Gastroesophageal sphincter (tissue), 4 donors: ENCODE data around the gene ODF2. TPM values are rescaled to one million over a fixed set of nuclear protein-coding genes. Genes with fewer than 3 reads are reported as not detected.

ENCODE experiments used
- ATAC-seq: fragments of 150-250 bp; one replicate; pipeline ENCODE4 v1.9.1; 2016; ENCODE audit warnings: mild to moderate bottlenecking, moderate library complexity
- H3K27ac ChIP-seq, 4 donors: fragments of 200-600 bp; sonication (generic) in 3 of 4; 1 replicate in 3 of 4; 2 replicates in 1 of 4; pipeline ENCODE4 v1.5.1; 2016 to 2019
- H3K27me3 ChIP-seq: fragments of 200-600 bp; sonication (generic); one replicate; pipeline ENCODE4 v1.5.1; 2019
- H3K36me3 ChIP-seq, 2 donors: fragments of 200-600 bp; sonication (generic); one replicate each; pipeline ENCODE4 v1.5.1; 2019; ENCODE audit warnings: control low read depth in 1 of 2
- H3K4me1 ChIP-seq, 3 donors: fragments of 200-600 bp; sonication (generic); 1 replicate in 2 of 3; 2 replicates in 1 of 3; pipeline ENCODE4 v1.5.1; 2016 to 2019; ENCODE audit warnings: control low read depth in 2 of 3
- H3K4me3 ChIP-seq, 2 donors: fragments of 200-600 bp; sonication (generic); one replicate each; pipeline ENCODE4 v1.5.1; 2019; ENCODE audit warnings: mild to moderate bottlenecking in 1 of 2, moderate library complexity in 1 of 2
- H3K9me3 ChIP-seq, 3 donors: fragments of 200-600 bp; sonication (generic); one replicate each; pipeline ENCODE4 v1.5.1; 2017 to 2019; ENCODE audit warnings: control low read depth in 2 of 3
- EP300 ChIP-seq: sonication (generic); formaldehyde crosslinking; IDR thresholded peaks from one replicate; pipeline ENCODE4 v1.6.1; 2017; ENCODE audit warnings: antibody characterized with exemption, mild to moderate bottlenecking
- POLR2A ChIP-seq, 2 donors: fragments of 450-650 bp; IDR thresholded peaks; one replicate each; pipeline ENCODE4 v1.6.1; 2017; ENCODE audit warnings: antibody characterized with exemption in 2 of 2, mild to moderate bottlenecking in 2 of 2, moderate library complexity in 1 of 2
- POLR2AphosphoS5 ChIP-seq: sonication (generic); formaldehyde crosslinking; IDR thresholded peaks from one replicate; pipeline ENCODE4 v1.6.1; 2017; ENCODE audit warnings: antibody characterized with exemption
- WGBS, 2 donors: methylation state at CpG; one replicate each; pipeline ENCODE4 v1.1.5; 2018; ENCODE audit warnings: low coverage in 1 of 2; 5-methylcytosine and 5-hydroxymethylcytosine counted together
- total RNA-seq, 4 donors: library from RNA; depleted of rRNA; stranded (reverse); fragments of >200 nt; gene quantifications; one replicate each; pipeline ENCODE4 v1.1.0, GENCODE V29; 2016
- TF ChIP-seq, protein P1 (sequence below), 4 experiments: fragments of 200-600 bp in 2 of 4; fragments of 450-650 bp in 2 of 4; sonication (generic) in 1 of 4; IDR thresholded peaks; one replicate each; pipeline ENCODE4 v1.5.1; 2017 to 2019; ENCODE audit warnings: antibody characterized with exemption in 4 of 4, mild to moderate bottlenecking in 2 of 4, moderate library complexity in 2 of 4

Gene ODF2
- total RNA-seq, 4 donors from 2014 or later = 19.7 to 30.1 (median 26.9) TPM

DNA sequence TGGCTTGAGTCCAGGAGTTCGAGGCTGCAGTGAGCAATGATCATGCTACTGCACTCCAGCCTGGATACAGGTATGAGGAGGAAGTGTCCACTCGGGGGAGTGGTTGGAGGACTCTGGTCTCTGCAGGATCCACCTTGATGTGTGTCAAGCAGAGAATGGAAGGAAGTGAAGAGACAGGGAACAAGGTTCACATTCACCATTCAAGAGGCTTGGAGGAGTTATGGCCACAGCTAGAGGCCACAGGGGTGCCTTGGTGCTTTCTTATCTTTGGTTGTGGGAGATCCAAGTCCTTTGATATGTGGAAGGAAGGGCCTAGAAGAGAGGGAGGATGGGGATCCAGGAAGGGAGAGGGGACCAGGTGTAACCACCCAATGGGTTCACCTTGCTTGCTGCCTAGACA lies 40.5 kb upstream of the ODF2 start:
- TF ChIP-seq POLR2A (IDR thresholded peaks at IDR 0.05) = no peak
- Histone ChIP-seq H3K4me1 (peaks cover 0 to 19% (median 10%) of the 10 kb centered on the region in 3 donors), H3K27me3 (peaks cover 58% of the 10 kb centered on the region), H3K4me3 (no peak overlapping the region), H3K9me3 (no peaks in the 10 kb centered on the region), H3K27ac (no peak overlapping the region), H3K36me3 (no peaks in the 10 kb centered on the region)
- 76 to 90% methylated on average over 2 of the region's 2 CpGs for WGBS, 2 donors
- no peak for ATAC-seq

DNA sequence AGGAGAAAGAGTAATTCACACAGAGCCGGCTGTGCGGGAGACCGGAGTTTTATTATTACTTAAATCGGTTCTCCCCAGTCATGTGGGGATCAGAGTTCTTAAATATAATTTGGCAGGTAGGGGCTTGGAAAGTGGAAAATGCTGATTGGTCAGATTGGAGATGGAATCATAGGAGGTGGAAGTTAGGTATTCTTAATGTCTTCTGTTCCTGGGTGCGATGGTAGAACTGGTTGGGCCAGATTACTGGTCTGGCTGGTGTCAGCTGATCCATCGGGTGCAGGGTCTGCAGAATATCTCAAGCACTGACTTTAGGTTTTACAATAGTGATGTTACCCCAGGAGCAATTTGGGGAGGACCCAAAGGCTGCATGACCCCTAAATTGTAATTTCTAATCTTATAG lies 39.8 kb upstream of the ODF2 start:
- H3K4me1 ChIP-seq = peaks cover 0 to 23% (median 10%) of the 10 kb centered on the region in 3 donors
- TF ChIP-seq POLR2A (IDR thresholded peaks at IDR 0.05) (no peak), EP300 (no peak), POLR2AphosphoS5 (no peak)
- TF ChIP-seq, protein P1, sequence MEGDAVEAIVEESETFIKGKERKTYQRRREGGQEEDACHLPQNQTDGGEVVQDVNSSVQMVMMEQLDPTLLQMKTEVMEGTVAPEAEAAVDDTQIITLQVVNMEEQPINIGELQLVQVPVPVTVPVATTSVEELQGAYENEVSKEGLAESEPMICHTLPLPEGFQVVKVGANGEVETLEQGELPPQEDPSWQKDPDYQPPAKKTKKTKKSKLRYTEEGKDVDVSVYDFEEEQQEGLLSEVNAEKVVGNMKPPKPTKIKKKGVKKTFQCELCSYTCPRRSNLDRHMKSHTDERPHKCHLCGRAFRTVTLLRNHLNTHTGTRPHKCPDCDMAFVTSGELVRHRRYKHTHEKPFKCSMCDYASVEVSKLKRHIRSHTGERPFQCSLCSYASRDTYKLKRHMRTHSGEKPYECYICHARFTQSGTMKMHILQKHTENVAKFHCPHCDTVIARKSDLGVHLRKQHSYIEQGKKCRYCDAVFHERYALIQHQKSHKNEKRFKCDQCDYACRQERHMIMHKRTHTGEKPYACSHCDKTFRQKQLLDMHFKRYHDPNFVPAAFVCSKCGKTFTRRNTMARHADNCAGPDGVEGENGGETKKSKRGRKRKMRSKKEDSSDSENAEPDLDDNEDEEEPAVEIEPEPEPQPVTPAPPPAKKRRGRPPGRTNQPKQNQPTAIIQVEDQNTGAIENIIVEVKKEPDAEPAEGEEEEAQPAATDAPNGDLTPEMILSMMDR (IDR thresholded peaks at IDR 0.05) = no peak
- no peak overlapping the region for H3K27ac ChIP-seq
- WGBS, 2 donors = 54 to 68% methylated on average over 4 to 5 of the region's 6 CpGs
- H3K4me3 ChIP-seq = no peak overlapping the region
- peaks cover 58% of the 10 kb centered on the region for H3K27me3 ChIP-seq
- H3K36me3 ChIP-seq = no peaks in the 10 kb centered on the region
- no peaks in the 10 kb centered on the region for H3K9me3 ChIP-seq
- ATAC-seq = no peak

DNA sequence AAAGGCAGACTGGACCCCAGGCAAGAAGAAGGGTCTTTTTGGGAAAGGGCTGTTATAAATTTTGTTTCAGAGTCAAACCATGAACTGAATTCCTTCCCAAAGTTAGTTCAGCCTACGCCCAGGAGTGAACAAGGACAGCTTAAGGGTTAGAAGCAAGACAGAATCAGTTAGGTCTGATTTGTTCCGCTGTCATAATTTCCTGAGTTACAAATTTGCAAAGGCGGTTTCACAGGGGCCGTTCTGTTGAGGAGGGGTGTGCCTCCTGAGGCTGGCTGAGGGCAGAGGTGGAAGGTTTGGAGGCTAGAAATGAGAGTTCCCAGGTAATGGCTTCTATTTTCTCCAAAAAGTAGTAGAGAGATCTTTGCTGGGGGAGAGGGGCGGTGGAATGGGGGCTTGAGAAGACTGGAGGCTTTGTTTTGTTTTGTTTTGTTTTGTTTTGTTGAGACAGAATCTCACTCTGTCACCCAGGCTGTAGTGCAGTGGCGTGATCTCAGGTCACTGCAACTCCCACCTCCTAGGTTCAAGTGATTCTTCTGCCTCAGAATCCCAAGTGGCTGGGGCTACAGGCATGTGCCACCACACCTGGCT lies 39.3 kb upstream of the ODF2 start:
- no peaks in the 10 kb centered on the region for H3K36me3 ChIP-seq
- H3K4me3 ChIP-seq = no peak overlapping the region
- 47 to 53% methylated on average over 3 to 6 of the region's 6 CpGs for WGBS, 2 donors
- H3K4me1 ChIP-seq = peaks cover 0 to 28% (median 14%) of the 10 kb centered on the region in 3 donors
- no peak for TF ChIP-seq POLR2AphosphoS5
- no peak for TF ChIP-seq POLR2A (IDR thresholded peaks at IDR 0.05)
- TF ChIP-seq, protein P1 (IDR thresholded peaks at IDR 0.05) = no peak
- no peak for TF ChIP-seq EP300
- H3K9me3 ChIP-seq = no peaks in the 10 kb centered on the region
- no peak for ATAC-seq
- H3K27me3 ChIP-seq = peaks cover 54% of the 10 kb centered on the region
- H3K27ac ChIP-seq = no peak overlapping the region

DNA sequence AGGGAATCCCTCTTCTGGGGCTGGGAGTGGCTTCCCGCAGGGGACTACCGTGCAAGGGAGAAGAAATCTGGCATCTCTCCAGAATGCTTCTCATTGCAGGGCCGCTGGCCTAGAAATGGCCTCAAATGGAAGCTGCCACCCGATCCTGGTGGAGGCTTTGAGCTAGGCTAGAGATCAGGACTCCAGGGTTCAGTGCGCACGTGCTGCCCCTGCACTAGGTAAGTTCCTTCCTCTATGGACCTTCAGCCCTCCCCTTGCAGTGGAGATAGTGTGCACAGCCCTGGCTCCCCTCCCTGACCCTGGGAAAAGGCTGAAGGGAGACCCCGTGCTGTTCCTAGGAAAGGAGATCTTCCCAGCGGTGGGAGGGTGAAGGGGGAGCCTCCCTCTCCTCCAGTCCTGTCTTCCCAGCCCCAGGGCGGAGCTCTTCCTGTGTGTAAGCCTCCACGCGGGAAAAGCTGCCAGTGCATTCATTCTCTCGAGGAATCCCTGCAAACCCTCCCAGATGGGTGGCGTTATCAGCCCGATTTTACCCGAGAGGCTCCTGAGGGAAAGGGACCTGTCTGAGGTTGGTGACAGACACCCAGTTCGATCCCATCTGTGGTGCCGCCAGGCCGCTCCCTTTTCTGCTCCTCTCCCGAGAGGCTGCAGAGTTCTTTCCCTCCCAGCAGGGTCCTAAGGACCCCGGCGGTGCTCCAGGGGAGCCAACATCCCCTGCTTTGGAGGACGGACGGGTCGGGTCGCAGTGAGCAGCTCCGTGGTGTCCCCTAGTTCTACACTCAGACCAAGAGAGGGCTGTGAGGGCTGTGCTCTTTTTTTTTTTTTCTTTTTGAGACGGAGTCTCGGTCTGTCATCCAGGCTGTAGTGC lies 36.5 kb upstream of the ODF2 start:
- peaks cover 27% of the 10 kb centered on the region for H3K27me3 ChIP-seq
- H3K36me3 ChIP-seq = peaks cover 0 to 18% of the 10 kb centered on the region in 2 donors
- no peaks in the 10 kb centered on the region for H3K9me3 ChIP-seq
- peak overlapping the region in 1 of 2 donors; percentile 78 for H3K4me3 ChIP-seq
- 13% methylated on average over 23 of the region's 28 CpGs; no CpG with 5 or more reads in 1 of the 2 donors for WGBS, 2 donors
- H3K4me1 ChIP-seq = peaks cover 0 to 32% (median 14%) of the 10 kb centered on the region in 3 donors
- TF ChIP-seq, protein P1 (IDR thresholded peaks at IDR 0.05) = no peak
- peak overlapping the region in 1 of 4 donors; percentile 78 for H3K27ac ChIP-seq
- no peak for ATAC-seq

DNA sequence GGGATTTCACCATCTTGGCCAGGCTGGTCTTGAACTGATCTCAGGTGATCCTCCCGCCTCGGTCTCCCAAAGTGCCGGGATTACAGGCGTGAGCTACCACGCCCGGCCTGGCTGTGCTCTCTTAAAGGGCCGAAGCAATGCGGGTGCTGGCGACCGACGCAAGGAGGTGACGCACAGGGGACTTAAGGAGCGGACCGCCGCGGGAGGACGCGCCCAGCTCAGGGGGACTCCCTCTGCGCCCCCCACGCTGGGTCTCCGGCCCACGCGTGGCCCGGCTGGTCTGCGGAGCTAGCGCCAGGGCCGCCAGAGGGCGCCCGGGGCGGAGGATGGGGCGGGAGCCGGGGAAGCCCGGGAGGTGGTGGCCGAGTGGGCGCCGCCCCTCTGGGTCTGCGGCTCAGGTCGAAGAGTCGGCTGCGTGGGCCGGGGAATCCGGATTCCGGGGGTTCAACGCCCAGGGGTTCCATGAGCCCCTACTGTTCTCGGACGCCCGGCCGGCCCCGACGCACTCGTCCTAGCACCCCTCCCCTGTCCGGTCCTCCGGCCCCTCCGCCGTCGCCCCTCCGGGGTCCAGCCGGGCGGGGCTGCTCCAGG lies 35.7 kb upstream of the ODF2 start:
- no peaks in the 10 kb centered on the region for H3K9me3 ChIP-seq
- TF ChIP-seq, protein P1 (IDR thresholded peaks at IDR 0.05) = peak in 3 of 4 experiments; percentile 76 to 93 (median 79)
- TF ChIP-seq POLR2AphosphoS5 (peak; percentile 11), EP300 (no peak), POLR2A (IDR thresholded peaks at IDR 0.05) (no peak)
- peak overlapping the region; percentile 64 to 78 for H3K4me3 ChIP-seq
- H3K27ac ChIP-seq = peak overlapping the region in 3 of 4 donors; percentile 78 to 88 (median 88)
- peaks cover 0 to 26% of the 10 kb centered on the region in 2 donors for H3K36me3 ChIP-seq
- peak; percentile 90 for ATAC-seq
- H3K27me3 ChIP-seq = peaks cover 18% of the 10 kb centered on the region
- peaks cover 0 to 32% (median 14%) of the 10 kb centered on the region in 3 donors for H3K4me1 ChIP-seq
- WGBS, 2 donors = 0% methylated on average over 1 of the region's 59 CpGs; no CpG with 5 or more reads in 1 of the 2 donors
